ENCODE measurements around the gene ZFAND3. TPM values are rescaled to one million over a fixed set of nuclear protein-coding genes. Genes with fewer than 3 reads are reported as not detected.
"Not testable (repeated sequence)": the region's sequence is repeated elsewhere in the genome, so short reads cannot be mapped to it uniquely, and the experiment has no call there.

ZFAND3 gene
- total RNA-seq, 1 donor from 2014 or later, result 50.7 TPM

DNA sequence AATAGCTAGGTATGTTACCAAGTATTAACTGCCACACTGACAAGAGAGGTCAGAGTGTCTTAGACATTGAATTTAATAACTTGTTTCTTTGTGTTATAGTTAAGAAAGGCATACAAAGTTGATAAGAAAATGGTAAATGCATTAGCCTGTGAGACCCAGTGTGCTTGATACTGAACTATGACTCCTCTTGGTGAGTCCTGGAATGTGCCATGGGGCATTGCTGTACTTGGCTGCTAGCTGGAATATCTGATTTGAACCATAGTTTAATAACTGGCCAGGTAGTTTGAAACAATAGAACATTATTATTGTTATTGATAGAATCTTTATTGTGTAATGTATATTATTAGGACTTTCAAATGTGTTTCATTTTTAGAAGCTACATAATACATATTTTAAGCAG lies 70.0 kb downstream of the ZFAND3 start:
- no peak for DNase-seq (ENCODE audit: extremely low read depth, low read depth, low spot score)

DNA sequence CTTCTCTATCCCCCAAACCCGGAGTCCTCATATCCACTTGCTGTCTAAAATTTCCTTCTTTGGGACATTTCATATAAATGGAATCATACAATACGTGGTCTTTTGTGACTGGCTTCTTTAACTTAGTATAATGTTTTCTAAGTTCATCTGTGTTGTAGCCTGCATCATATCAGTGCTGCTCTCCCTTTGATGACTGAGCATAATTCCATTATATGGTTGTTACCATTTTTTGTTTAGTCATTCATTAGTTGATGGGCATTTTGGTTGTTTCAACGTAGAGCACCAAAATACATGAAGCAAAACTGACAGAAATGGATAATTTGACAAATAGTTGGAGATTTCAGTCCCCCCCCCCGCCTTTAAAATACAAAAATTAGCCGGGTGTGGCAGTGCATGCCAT lies 71.5 kb downstream of the ZFAND3 start:
- DNase-seq (ENCODE audit: extremely low read depth, low read depth, low spot score), result no peak

DNA sequence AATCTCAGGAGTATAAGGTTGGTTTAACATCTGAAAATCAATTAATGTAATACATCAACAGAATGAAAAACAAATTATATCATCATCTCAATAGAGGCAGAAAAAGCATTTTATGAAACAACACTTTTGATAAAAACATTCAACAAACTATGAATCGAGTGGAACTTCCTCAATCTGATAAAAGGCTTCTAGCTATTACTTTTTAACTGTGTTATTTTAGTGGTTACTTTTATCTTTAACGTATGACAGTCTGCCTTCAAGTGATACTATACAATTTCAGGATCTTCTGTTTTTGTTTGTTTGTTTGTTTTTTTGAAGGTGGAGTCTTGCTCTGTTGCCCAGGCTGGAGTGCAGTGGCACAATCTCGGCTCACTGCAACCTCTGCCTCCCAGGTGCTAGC lies 73.7 kb downstream of the ZFAND3 start:
- no peak for DNase-seq (ENCODE audit: extremely low read depth, low read depth, low spot score)

DNA sequence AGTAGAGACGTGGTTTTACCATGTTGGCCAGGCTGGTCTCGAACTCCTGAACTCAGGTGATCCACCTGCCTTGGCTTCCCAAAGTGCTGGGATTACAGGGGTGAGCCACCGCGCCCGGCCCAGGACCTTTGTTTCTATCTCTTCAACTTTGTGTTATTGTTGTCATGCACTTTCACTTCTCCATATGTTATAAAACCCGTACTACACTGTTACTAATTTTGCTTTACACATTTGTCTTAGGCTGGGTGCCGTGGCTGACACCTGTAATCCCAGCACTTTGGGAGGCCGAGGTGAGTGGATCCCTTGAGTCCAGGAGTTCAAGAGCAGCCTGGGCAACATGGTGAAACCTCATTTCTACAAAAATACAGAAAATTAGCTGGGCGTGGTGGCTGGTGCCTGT lies 74.2 kb downstream of the ZFAND3 start:
- not testable (repeated sequence) for DNase-seq (ENCODE audit: extremely low read depth, low read depth, low spot score)

DNA sequence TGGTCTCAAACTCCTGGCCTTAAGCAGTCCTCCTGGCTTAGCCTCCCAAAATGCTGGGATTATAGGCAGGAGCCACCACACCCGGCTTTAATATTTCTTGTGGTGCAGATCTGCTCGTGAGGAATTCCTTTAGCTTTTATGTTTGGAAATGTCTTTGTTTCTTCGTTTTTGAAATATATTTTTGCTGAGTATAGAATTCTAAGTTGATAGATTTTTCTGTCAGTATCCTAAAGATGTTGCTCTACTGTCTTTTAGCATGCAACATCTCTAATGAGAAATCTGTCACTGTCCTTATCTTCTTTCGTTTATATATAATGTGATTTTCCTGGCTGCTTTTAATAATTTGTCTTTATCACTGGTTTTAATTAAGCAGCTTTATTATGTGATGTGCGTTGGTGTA lies 75.1 kb downstream of the ZFAND3 start:
- no peak for DNase-seq (ENCODE audit: extremely low read depth, low read depth, low spot score)

DNA sequence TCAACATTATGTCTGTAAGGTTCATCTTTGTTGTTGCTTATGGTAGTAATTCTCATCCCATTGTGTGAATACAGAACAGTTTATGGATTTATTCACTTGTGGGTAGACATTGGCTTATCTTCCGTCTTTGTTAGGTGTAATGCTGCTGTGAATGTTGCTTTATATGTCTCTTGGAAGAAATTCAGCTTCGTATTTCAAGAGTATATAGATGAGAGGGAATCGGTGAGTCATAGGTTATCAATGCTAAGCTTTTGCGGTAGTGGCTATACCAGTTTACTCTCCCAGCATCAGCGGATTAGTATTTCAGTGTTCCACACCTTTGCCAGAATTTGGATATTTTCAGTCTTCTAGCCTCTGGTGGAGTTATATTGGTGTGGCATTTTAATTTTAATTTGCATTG lies 77.8 kb downstream of the ZFAND3 start:
- DNase-seq (ENCODE audit: extremely low read depth, low read depth, low spot score), result no peak

GRCh38 chr6:37897818-37898515 lies 78.4 kb downstream of the ZFAND3 start:
- DNase-seq (ENCODE audit: extremely low read depth, low read depth, low spot score), result no peak

- DNase-seq (ENCODE audit: extremely low read depth, low read depth, low spot score), result no peak
These were observed 84.1 kb downstream of the ZFAND3 start for GRCh38 chr6:37903351-37904340.

DNA sequence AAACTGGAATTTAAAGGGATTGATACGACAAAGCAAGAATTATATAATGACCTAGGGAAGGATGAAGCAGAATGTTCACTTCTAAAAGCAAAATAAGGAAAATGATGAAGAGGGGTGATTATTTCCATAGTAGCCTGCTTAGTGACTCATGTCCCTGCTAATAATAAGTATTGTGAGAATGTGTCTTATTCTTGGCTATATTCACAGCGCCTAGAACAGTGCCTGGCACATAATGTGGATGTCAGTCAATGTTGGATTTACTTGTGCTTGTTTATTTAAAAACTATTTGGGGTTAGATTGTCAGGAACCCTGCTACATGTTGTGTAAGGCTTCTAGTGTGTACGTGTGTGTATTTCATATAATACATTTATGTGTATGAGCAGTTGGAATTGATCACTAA lies 85.1 kb downstream of the ZFAND3 start:
- no peak for DNase-seq (ENCODE audit: extremely low read depth, low read depth, low spot score)

- DNase-seq (ENCODE audit: extremely low read depth, low read depth, low spot score), result no peak
These were observed 86.6 kb downstream of the ZFAND3 start for GRCh38 chr6:37906121-37906520.

- no peak for DNase-seq (ENCODE audit: extremely low read depth, low read depth, low spot score)
These were observed 91.5 kb downstream of the ZFAND3 start for GRCh38 chr6:37910998-37911397.

DNA sequence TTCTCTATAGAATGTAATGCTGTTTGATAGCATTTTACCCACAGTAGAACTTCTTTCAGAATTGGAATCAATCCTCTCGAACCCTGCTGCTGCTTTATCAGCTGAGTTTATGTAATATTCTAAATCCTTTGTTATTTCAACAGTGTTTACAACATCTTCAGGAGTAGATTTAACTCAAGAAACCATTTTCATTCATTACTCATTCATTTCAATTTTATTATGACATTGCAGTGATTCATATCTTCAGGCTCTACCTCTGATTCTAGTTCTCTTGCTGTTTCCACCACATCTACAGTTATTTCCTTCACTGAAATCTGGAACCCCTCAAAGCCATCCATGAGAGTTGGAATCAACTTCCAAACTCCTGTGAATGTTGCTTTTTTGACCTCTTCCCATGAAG lies 93.7 kb downstream of the ZFAND3 start:
- no peak for DNase-seq (ENCODE audit: extremely low read depth, low read depth, low spot score)

DNA sequence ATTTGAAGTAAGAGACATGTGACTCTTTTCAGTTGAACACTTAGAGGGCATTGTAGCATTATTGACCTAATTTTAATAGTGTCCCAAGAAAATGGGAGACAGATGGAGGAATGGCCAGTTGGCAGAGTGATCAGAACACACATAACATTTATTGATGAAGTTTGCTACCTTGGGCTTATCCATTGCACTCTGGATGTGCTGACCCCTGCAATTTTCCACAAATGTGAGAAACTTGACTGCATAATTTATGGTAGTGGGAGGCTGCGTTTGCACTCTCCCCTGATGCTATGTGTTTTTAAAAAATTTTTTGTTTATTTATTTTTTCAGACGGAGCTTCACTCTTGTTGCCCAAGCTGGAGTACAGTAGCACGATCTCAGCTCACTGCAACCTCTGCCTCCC lies 95.9 kb downstream of the ZFAND3 start:
- no peak for DNase-seq (ENCODE audit: extremely low read depth, low read depth, low spot score)

DNA sequence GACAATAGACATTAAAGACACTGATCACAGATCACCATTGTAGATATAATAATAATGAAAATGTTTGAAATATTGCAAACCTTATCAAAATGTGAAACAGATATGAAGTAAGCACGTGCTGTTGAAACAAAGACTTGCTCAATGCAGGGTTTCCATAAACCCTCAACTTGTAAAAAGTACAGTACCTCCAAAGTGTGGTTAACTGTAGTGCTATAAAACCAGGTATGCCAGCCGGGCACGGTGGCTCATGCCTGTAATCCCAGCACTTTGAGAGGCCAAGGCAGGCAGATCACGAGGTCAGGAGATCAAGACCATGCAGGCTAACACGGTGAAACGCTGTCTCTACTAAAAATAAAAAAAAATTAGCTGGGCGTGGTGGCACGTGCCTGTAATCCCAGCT lies 96.6 kb downstream of the ZFAND3 start:
- no peak for DNase-seq (ENCODE audit: extremely low read depth, low read depth, low spot score)

DNA sequence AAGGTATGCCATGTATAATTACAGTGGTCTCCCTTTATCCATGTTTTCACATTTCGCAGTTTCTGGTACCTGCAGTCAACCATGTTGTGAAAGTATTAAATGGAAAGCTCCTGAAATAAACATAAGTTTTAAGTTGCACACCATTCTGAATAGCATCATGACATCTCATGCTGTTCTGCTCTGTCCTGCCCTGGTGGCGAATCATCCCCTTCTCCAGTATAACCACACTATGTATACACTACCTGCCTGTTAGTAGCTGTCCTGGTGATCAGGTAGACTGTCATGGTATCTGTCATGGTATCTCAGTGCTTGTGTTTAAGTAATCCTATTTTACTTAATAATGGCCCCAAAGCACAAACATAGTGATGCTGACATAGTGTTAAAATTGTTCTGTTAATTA lies 97.1 kb downstream of the ZFAND3 start:
- DNase-seq (ENCODE audit: extremely low read depth, low read depth, low spot score), result no peak

GRCh38 chr6:37917566-37917965 lies 98.0 kb downstream of the ZFAND3 start:
- no peak for DNase-seq (ENCODE audit: extremely low read depth, low read depth, low spot score)

GRCh38 chr6:37919417-37920157 lies 100.1 kb downstream of the ZFAND3 start:
- no peak for DNase-seq (ENCODE audit: extremely low read depth, low read depth, low spot score)

GRCh38 chr6:37920667-37921066 lies 101.1 kb downstream of the ZFAND3 start:
- DNase-seq (ENCODE audit: extremely low read depth, low read depth, low spot score), result no peak

DNA sequence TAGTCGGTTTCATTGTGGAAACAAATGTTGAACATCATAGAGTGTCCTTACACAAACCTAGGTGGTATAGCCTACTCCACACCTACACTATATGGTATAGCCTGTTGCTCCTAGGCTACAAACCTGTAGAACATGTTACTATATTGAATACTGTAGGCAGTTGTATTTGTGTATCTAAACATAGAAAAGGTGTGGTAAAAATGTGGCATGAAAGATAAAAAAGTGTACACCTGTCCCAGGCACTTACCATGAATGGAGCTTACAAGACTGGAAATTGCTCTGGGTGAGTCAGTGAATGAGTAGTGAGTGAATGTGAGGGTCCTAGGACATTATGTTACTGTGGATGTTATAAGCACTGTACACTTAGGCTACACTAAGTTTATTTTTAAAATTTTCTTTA lies 103.0 kb downstream of the ZFAND3 start:
- no peak for DNase-seq (ENCODE audit: extremely low read depth, low read depth, low spot score)

GRCh38 chr6:37923514-37923913 lies 104.0 kb downstream of the ZFAND3 start:
- DNase-seq (ENCODE audit: extremely low read depth, low read depth, low spot score), result no peak

GRCh38 chr6:37926661-37927060 lies 107.1 kb downstream of the ZFAND3 start:
- no peak for DNase-seq (ENCODE audit: extremely low read depth, low read depth, low spot score)
